CMK (cell line): ENCODE data around the gene PTPRD.
"Not testable (repeated sequence)": the region's sequence is repeated elsewhere in the genome, so short reads cannot be mapped to it uniquely, and the experiment has no call there.

Source experiments
- DNase-seq: peaks from one replicate; pipeline ENCODE4 v3.0.0-alpha.2; 2010; ENCODE audit warnings: low read depth

PTPRD gene

DNA sequence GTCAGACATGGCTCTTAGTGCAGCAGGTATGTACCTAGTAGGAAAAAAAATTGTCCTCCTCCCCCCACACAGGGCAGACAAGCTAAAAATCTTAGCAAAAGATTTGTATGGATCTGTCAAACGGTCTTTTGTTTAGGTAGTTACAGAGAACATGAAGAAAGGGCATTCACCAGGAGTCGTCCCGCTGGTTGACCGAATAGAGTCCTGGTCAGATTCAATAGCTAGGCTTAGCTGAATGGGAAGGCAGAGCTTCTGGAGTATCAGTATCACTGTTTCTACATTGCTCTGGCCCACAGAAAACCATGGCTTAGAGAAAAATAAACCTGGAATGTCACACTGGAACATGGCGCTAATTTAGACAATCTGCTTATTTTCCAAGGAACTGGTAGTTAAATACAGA is 642.3 kb downstream of the PTPRD start:
- no peak for DNase-seq

DNA sequence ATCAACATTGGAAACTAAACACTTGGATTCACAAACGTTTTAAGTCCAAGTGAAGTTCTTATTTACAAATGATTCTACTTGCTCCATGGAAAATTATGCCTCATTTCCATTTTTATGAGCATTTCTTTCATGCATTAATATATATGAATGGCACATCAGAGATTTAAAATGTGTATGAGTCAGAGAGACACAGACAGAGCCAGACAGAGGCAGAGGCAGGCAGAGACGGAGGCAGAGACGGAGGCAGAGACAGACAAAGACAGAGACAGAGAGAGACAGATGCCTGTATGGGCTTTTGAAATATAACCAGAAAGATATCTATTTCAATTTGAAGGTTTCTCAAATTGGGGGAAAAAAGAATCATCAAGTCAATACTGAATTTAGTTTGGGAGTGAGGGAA is 649.0 kb downstream of the PTPRD start:
- DNase-seq = no peak

DNA sequence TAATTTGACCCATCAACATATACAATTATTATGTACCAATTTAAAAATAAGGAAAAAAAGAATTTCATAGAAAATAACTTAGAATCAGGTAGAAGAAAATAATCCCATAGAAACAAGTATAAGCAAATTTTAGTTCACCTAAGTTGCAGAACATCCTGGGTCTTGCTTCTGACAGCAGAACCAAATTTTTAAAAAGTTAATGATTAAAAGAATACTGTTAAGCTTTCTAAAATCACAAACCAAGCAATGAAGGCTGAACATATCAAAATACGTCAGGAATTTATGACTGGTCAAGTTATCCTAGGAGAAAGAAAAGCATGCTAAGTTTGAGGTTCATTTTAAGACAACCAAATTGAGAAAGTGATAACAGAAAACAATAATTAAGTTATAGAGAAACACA is 650.9 kb downstream of the PTPRD start:
- no peak for DNase-seq

DNA sequence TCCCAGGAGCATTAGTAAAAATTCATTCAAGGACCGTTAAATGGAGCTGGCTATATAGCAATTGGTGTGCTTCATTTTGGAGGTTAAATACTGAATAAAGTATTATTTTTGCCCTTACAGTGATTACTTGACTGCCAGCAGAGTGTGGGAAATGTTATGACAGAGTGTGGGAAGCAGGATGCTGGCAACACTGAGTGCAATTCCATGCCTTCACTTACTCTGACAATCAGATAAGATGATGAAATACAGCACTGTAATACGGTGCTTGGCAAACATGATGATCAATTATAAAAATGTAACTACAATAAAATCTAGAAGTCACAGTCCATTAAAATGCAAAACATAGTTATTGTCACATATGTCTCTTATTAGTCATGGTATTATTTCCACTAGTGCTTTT is 651.3 kb downstream of the PTPRD start:
- no peak for DNase-seq

DNA sequence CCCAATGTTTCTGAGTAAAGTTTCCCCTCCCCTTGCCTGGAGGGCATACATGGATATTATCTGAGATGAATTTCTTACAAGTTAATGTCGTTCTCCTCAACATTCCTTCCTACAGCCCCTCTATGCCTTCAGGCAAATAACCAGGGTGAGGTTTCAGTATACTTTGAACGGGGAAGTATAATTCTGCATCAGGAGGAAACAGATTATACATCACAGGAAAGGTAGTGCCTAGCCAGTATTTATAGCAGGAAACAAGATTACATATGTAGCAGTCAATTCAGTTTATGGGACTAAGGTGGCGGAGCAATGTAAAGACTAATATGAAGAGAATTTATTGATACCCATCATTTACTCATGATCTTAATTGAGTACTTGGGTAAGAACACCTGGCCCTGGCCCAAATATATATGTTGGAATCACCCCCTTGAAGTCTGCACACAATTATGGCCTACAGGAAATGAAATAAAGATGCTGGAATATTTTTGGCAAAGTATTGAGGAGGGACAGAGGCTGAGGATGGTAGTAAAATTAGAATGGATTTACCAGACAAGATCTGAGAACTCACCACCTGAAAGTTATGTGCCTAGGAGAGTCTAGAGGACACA is 661.1 kb downstream of the PTPRD start:
- no peak for DNase-seq

DNA sequence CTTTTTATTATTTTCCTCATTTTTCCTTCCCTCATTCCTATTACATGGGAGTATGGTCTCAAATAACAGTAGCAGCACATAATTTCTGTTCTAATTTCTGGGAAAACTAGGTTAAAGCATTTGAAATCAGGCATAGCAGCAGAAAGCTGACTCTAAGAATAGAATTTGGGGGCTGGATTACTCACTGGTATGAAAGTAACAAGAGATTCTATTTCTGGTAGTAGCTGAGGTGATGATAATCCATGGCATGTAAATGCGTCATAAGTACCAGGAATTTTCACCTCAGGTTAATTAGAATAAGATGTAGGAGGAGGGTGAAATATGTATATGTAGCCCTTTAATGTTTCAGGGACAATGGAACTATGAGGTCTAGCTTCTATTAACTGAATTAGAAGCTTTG is 662.0 kb downstream of the PTPRD start:
- DNase-seq = no peak

DNA sequence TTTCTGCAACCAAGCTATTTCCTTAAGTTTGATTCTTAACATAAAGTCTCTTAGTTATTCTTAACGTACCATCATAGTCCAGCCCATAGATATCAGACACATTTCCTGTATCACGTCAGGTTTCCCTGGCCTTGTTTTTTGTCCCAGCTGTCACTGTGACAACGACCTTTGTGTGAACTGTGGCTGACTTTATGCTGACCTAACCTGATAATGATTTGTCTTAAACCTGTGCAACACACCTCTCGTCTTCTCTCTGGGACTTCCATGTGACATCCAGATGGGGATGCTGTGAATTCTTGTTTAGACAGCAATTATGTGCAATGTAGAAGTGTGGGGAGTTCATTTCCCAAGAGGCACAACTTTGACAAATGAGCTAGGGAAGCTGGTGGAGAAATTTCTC is 662.8 kb downstream of the PTPRD start:
- no peak for DNase-seq

DNA sequence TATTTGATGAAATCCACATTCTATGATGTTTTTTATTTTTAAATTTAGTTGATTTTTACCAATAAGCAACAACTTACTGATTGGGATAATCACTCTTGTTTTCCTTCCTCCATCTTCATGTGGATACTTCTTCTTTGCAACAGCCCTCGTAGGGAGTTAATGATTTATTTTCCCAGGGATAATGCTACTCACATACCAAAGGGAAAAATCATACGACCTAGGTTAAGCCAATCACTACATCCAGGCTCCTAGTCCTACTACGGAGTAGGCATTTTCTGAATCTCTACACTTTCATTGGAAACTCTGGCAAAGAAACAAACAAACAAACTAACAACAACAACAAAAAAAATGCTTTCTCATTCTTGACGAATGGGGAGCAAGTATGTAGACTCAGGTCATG is 663.4 kb downstream of the PTPRD start:
- DNase-seq = no peak

DNA sequence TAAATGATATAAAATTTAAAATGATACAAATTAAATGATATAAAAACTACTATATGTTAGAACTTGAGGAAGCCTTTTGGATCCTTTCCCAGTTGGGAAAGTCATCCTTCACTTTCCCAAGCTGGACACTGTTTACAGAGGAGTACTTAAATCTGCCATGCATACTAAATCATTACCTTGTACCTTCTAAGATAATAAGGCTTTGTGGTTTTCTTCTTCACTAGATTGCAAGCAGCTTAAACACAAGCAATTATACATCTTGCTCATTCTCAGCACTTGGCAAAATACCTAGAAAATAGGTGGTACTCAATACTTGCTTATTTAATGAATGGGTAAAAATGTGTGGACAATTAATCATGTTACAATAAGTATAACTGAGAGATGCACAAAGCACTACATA is 666.8 kb downstream of the PTPRD start:
- no peak for DNase-seq

DNA sequence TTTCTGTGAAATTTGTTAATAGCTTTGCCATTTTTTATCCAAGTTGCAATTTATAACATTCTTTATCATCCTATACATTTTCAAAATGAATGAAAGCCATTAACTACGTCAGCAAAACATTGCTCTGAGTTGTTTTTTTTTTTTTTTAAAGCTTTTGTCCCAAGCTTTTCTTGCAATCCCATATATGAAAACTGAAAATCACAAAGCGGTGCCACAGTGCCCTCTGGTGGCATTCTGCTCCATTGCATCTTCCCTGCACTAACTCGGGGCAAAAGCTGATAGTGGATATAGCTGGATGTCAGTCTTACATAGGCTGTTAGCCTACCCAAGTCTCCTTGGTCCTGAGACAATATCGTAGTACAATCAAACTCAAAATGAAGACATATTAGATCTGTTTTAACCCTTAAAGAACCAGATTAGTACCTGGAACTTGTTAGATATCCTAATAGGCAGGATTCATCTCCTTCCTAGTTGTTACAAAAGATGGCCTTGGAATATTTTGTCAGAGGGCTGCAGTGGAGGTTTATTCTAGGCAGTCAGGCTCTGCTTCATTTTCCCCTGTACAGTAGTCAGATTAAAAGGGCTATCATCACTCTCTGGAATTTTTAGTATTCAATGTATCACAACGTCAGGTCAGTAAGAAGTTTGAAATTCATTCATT is 669.9 kb downstream of the PTPRD start:
- DNase-seq = no peak

DNA sequence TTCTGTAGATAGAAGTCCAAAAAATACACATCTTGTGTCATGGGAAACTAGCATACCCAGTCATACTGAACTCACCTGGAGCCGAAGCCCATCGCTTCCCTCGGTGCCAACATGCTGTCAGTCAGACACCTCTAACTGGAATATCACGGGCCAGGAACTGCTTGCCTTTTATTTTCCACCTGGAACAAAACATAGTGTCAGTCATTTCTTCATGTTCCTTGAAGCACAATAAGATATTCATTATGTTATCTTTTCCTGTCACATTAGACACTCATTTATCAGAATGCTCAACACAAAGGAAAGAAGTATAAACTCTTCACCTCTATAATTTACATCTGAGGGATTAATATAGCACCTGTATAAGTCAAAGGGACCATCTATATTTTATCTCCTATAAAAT is 674.4 kb downstream of the PTPRD start:
- DNase-seq = no peak

DNA sequence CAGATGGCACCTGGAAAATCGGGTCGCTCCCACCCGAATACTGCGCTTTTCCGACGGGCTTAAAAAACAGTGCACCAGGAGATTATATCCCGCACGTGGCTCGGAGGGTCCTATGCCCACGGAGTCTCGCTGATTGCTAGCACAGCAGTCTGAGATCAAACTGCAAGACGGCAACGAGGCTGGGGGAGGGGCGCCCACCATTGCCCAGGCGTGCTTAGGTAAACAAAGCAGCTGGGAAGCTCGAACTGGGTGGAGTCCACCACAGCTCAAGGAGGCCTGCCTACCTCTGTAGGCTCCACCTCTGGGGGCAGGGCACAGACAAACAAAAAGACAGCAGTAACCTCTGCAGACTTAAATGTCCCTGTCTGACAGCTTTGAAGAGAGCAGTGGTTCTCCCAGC is 681.3 kb downstream of the PTPRD start:
- not testable (repeated sequence) for DNase-seq

DNA sequence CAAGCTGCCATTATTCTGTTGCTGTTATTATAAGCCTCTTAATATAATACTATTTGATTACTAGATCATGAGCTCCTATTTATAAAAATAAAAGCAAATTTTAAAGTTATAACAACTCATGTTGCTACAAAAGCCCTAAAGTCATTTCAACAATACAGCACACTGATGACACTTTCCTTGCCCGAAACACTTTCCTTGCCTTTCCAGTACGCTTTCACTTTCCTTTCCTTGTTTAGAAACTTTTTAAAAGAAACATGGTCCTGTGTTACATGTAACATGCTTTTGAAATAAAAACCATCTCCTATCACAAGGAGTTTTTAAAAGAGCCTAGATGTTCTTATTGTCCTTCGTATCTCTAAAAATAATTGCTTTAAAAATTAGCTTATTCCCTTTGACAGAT is 688.4 kb downstream of the PTPRD start:
- no peak for DNase-seq

DNA sequence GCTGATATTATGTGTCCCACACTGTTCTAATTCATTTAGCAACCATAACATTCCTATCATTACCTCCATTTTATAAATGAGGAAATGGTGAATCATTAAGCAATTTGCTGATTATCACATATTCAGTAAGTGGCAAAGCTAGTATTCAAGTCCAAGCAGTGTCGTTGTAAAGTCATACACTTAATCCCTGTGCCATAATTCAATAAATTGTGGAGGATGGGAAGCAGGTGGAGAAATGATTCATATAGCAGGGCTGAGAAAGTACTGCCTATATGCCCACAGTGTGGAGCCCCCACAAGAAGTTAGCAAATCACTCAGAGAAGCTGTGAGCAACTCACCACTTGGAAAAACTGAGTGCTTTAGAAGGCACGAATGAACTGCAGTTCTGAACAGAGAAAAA is 691.0 kb downstream of the PTPRD start:
- no peak for DNase-seq

DNA sequence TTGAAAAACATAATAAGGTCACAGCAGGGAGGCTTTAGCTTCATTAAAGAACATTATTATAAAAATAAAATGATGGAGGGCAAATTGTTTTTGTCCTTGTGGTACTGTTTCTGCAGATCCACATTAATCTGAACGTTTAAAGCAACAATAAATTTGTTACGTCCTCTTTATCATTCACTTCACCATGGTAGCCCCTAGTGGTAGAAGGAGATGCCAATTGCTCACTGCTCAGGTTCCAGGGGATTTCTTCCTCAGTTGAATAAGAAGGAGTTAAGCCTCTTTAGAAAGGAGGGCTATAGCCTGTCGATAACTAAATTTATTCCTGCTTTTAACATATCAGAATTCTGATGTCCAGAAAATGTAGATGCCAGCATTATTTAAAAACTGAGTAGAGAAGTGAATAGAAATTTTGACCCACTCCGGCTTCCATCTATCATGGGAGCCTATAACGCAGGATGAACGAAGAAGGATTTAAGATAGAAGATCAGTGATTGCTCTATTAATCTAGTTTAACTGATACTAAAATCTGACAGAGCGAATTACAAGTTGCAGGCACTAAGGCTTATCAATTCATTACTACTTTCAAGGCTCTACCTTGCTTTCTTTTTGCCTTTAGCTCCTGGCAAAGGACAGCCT is 692.3 kb downstream of the PTPRD start:
- DNase-seq = no peak

DNA sequence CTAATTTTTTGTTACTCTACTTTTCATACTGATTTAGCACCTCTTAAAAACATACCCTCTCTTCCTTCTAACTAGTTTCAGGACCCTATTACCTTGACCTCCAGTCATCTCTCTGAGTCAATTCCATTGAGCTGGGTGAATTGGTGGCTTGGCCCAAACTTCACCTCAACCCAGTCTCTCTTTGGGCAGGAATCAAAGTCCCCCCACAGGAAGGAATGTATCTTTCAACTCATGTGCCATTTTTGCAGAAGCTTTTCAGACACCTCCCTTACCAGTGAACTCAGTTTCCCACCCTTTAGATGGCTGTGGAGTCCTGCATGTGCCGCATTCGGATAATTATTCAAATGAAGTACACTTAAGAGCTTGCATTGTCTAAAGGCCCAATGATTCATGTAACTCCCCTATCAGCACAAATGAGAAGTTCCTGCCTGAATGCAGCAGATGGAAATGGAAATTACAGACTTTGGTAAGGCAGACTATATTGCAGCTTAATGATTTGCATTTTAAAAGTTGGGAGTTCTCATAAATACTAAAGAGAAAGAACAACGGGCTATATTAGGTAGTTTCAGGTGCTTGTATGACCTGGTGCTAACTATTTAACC is 693.5 kb downstream of the PTPRD start:
- no peak for DNase-seq

DNA sequence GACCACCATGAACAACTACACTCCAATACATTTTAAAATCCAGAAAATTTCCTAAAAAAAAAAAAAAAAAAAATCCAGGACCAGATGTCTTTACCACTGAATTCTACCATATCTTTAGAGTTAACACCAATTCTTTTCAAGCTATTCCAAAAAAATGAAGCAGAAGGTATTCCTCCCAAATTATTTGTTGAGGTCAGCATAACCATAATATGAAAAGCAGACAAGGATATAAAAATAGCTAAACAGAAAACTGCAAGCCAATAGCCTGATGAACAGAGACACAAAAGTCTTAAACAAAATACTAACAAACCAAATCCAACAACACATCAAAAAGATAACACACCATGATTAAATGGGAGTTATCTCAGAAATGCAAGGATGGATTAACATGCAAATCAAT is 695.4 kb downstream of the PTPRD start:
- no peak for DNase-seq

DNA sequence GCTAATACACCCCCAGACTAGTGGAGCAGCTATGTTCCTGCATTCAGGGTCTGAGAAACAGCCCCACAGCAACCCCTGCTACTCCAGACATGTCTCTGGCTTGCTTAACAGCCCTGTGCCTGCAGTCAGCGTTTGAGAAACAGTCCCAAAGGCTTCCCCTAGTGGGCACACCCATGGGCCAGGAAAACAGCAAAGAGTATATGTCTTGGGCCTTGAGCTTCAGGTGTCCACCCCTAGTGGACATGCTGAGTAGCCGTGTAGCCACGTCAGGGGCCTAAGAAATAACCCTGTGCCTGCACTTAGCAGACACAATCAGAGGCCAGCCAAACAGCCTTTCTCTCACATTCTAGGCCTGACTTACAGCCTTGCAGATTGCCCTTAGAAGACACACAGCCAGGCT is 698.6 kb downstream of the PTPRD start:
- no peak for DNase-seq

DNA sequence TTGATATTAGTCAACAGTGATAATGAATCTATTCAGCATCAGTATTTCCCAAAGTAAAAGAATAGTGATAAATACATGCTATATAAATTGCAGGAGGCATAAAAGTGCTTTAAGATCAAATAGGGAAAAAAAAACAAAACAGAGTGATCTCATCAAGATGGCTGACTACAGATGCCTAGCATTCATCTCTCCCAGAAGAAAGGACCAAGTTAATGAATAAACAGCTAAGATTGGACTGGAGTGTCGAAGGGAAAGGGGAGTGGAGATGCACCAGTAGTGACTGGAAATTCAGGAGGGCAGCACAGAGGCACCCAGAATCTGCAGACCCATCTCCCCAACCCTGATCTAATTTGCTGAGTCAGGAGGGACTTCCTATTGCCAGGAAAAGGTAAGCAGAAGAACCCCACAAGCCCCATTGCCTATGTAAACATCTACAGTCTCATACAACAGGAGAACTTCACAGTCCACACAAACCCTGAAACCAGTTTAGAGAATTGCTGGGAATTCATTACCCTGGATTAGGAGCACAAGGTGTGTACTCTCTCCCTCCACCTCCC is 699.4 kb downstream of the PTPRD start:
- DNase-seq = no peak

DNA sequence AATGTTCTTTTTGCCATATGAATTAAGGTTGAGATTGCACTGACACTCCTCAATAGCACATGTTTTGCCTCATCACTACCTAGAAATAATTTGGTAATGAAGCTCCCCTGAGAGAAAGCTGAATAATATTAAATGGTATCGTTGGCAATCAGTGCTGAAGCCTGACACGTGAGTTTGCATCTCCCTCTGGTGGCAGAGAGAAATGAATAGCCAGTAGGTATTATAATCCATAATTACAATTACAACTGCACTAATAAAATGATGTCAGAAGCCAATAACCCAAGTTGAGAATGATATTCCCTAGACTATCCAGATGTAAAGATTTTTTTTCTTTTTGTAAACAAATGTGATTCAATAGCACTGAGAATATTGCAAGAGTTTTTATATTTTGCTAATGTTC is 700.3 kb downstream of the PTPRD start:
- DNase-seq = no peak

DNA sequence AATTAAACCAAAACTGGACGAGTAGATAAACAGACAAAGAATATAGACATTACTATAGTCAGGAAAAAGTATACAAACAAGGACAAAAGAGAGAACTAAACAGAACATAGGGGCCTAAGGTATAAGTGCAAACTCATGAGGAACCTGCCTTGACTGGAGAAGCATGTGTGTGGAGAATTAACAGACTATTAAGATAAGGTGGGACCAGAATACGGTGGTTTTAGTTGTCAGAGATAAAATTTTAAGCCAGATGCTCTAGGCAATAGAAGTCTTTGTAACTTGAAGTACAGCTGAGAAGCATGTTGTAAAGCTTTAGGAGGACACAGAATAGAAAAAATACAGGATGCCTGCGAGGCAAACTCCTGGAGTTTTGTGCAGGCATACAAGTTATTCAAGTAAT is 707.1 kb downstream of the PTPRD start:
- no peak for DNase-seq

DNA sequence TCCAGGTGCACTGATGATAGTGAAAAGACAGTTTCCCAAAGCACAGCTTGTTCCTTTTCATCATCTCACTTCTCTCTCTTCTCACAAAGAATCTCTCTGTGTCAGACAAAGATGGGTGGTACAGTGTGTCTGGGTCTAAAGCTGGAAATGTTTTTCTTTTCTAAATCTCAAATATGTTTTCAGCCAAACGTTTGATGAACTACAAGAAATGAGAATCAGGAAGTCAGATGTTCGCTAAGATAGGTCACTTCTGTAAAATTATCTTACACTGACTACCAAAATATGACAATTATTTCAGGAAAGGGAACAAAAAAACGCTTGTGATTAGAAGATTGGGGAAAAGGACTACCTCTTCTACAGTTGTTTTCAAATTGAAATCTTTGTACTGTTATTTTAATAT is 708.8 kb downstream of the PTPRD start:
- DNase-seq = peak; percentile 26

DNA sequence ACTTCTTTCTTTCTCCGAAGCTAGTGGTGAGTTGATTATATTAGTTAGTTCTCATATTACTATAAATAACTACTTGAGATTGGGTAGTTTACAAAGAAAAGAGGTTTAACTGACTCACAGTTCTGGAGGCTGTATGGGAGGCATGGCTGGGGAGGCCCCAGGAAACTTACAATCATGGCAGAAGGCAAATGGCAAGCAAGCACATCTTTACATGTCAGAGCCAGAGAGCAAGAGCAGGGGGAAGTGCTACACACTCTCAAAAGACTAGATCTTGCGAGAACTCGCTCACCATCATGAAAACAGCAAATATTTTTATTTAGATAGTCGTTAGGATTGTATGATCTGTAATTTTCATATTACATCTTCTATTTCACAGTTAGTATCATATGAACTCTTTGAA is 711.2 kb downstream of the PTPRD start:
- no peak for DNase-seq
